Ovary (tissue), 3 donors: ENCODE measurements around the gene DHX9.

ENCODE experiments used
- EP300 ChIP-seq: sonication (generic); formaldehyde crosslinking; IDR thresholded peaks from one replicate; pipeline ENCODE4 v1.6.1; 2017; ENCODE audit warnings: antibody characterized with exemption
- TF ChIP-seq, protein P1 (sequence below), 3 donors: fragments of 450-650 bp in 2 of 3; fragments of 200-600 bp in 1 of 3; IDR thresholded peaks; one replicate each; pipeline versions ENCODE4 v1.5.1 to v1.8.0; 2016 to 2022; ENCODE audit warnings: antibody characterized with exemption in 3 of 3, mild to moderate bottlenecking in 1 of 3
- donor health status: DM: no; HTN: no; CAD: no.

DNA sequence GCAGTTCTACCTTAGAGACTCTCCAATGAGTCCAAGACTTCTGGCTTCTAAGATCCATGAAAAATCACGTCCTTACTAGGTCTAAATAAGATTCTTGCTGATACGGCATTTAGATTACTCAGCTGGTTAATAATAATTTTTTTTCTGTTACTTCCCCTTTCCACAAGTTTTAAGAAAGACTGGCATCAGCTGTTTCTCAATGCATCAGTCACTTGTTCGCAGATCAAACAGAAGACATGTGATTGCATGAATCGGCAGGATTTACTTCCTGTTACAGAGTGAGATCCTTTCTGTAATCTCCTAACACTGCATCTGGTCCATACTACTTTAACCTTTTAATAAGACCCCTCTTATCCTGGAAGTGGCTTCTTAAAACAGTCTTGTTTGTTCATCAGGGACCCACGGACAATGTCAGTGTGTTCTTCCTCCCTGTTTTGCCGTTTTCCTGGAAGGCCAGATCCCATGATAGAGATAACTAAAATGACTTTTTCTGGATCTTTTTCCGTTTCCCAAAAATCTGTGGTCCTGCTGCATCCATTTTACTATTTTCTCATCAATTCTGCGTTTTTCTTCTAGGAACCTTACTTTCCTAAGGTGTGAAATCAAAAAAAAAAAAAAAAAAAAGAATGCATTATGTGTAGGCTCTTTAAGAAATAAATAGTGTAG lies 43.5 kb upstream of the DHX9 start:
- TF ChIP-seq, protein P1, sequence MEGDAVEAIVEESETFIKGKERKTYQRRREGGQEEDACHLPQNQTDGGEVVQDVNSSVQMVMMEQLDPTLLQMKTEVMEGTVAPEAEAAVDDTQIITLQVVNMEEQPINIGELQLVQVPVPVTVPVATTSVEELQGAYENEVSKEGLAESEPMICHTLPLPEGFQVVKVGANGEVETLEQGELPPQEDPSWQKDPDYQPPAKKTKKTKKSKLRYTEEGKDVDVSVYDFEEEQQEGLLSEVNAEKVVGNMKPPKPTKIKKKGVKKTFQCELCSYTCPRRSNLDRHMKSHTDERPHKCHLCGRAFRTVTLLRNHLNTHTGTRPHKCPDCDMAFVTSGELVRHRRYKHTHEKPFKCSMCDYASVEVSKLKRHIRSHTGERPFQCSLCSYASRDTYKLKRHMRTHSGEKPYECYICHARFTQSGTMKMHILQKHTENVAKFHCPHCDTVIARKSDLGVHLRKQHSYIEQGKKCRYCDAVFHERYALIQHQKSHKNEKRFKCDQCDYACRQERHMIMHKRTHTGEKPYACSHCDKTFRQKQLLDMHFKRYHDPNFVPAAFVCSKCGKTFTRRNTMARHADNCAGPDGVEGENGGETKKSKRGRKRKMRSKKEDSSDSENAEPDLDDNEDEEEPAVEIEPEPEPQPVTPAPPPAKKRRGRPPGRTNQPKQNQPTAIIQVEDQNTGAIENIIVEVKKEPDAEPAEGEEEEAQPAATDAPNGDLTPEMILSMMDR (IDR thresholded peaks at IDR 0.05): no peak
- no peak for TF ChIP-seq EP300
